HCT116 (cell line): Measurements from ENCODE around the gene OTOP2. TPM values are rescaled to one million over a fixed set of nuclear protein-coding genes. Genes with fewer than 3 reads are reported as not detected.

Experiments used
- ATAC-seq: fragments of 200-7000 bp; cut with Tn5 transposase; 2 replicates; pipeline ENCODE4 v1.9.1; 2020; ENCODE audit warnings: mild to moderate bottlenecking, moderate library complexity
- BruUV-seq: library from RNA; stranded (reverse); fragments of 400-500 nt; replicated peaks from 2 replicates; lab custom pipeline; 2021; lab: Mats Ljungman, UMichigan
- CTCF ChIA-PET: fragments of 300-600 bp; sonication (Branson Sonifier 250); formaldehyde crosslinking; loops from one replicate; lab custom pipeline; 2021; ENCODE audit warnings: antibody characterized with exemption; lab: Charles Lee
- POLR2A ChIA-PET: fragments of 300-600, 350-600 bp; sonication (Branson Sonifier 250); formaldehyde crosslinking; loops from one replicate; lab custom pipeline; 2021; ENCODE audit warnings: antibody characterized with exemption; lab: Charles Lee
- RAD21 ChIA-PET, 2 experiments: fragments of 300-600 bp; sonication (Branson Sonifier 250); formaldehyde crosslinking; loops; one replicate each; lab custom pipeline; 2023; ENCODE audit warnings: low total read pairs in 2 of 2; ENCODE audit not compliant: uncharacterized antibody in 2 of 2, unreplicated experiment in 2 of 2, low non-redundant PET in 1 of 2; lab: Charles Lee
- DNase-seq: peaks from one replicate; pipeline ENCODE4 v3.0.0-alpha.2; 2010; ENCODE audit warnings: low read depth, low spot score
- H2AFZ ChIP-seq: fragments of 200-600 bp; shearing (Covaris generic), sonication (generic); 2 replicates; pipeline ENCODE4 v1.6.1; 2017; ENCODE audit warnings: low read depth, mixed run types, mixed read lengths, antibody characterized with exemption, low read length; ENCODE audit not compliant: poor library complexity, severe bottlenecking
- H3K27ac ChIP-seq: 2 replicates; pipeline ENCODE4 v1.5.1; 2012; ENCODE audit warnings: low read depth, low read length
- H3K27me3 ChIP-seq: fragments of 200-600 bp; sonication (generic); 2 replicates; pipeline ENCODE4 v1.6.1; 2016; ENCODE audit warnings: mixed run types, low read length, mixed read lengths; ENCODE audit not compliant: insufficient read depth
- H3K36me3 ChIP-seq, 2 experiments: fragments of 200-500 bp in 1 of 2; fragments of 200-600 bp in 1 of 2; sonication (Bioruptor generic) in 1 of 2; sonication (generic) in 1 of 2; 2 replicates each; pipeline versions ENCODE4 v1.5.1 to v1.6.1; 2014 to 2016; ENCODE audit warnings: low read length in 2 of 2, inconsistent platforms in 1 of 2, mixed read lengths in 1 of 2, mixed run types in 1 of 2; ENCODE audit not compliant: insufficient read depth in 2 of 2, control insufficient read depth in 1 of 2
- H3K4me1 ChIP-seq, 2 experiments: fragments of 200-600 bp in 1 of 2; sonication (generic) in 1 of 2; 2 replicates each; pipeline versions ENCODE4 v1.5.1 to v1.6.1; 2012 to 2017; ENCODE audit warnings: low read length in 2 of 2, inconsistent platforms in 1 of 2, mild to moderate bottlenecking in 1 of 2, mixed read lengths in 1 of 2, mixed run types in 1 of 2, moderate library complexity in 1 of 2; ENCODE audit not compliant: insufficient read depth in 2 of 2, control insufficient read depth in 1 of 2
- H3K4me2 ChIP-seq: fragments of 200-600 bp; sonication (generic); 2 replicates; pipeline ENCODE4 v1.6.1; 2017; ENCODE audit warnings: mixed run types, low read length, mixed read lengths
- H3K4me3 ChIP-seq, 2 experiments: fragments of 200-600 bp in 1 of 2; sonication (generic) in 1 of 2; replicated peaks in 1 of 2; 2 replicates each; pipeline ENCODE4 v1.5.1; 2011 to 2016; ENCODE audit warnings: low read length in 2 of 2, control low read depth in 1 of 2, low read depth in 1 of 2, mild to moderate bottlenecking in 1 of 2, mixed read lengths in 1 of 2, mixed run types in 1 of 2
- H3K79me2 ChIP-seq: fragments of 200-600 bp; sonication (generic); 2 replicates; pipeline ENCODE4 v1.6.1; 2017; ENCODE audit warnings: mild to moderate bottlenecking, mixed run types, low read length, moderate library complexity, mixed read lengths; ENCODE audit not compliant: insufficient read depth
- H3K9ac ChIP-seq: fragments of 200-600 bp; sonication (generic); 2 replicates; pipeline ENCODE4 v1.6.1; 2016; ENCODE audit warnings: low read length, mixed read lengths
- H3K9me2 ChIP-seq: fragments of 200-600 bp; sonication (generic), shearing (Covaris generic); 2 replicates; pipeline ENCODE4 v1.6.1; 2017; ENCODE audit warnings: mixed run types, mild to moderate bottlenecking, moderate library complexity; ENCODE audit not compliant: insufficient read depth
- H3K9me3 ChIP-seq, 2 experiments: fragments of 200-500 bp in 1 of 2; fragments of 200-600 bp in 1 of 2; sonication (Bioruptor generic) in 1 of 2; sonication (generic) in 1 of 2; 2 replicates each; pipeline ENCODE4 v1.6.1; 2014 to 2017; ENCODE audit warnings: low read length in 2 of 2, mixed read lengths in 2 of 2, inconsistent platforms in 1 of 2, low read depth in 1 of 2, mild to moderate bottlenecking in 1 of 2, mixed run types in 1 of 2, moderate library complexity in 1 of 2; ENCODE audit not compliant: control insufficient read depth in 1 of 2, insufficient read depth in 1 of 2
- H4K20me1 ChIP-seq: fragments of 200-600 bp; sonication (generic), shearing (Covaris generic); 2 replicates; pipeline ENCODE4 v1.6.1; 2017; ENCODE audit warnings: mixed run types, mild to moderate bottlenecking, moderate library complexity; ENCODE audit not compliant: insufficient read depth
- ATF3 ChIP-seq: IDR thresholded peaks from 2 replicates; pipeline ENCODE4 v1.6.1; 2012
- CBX3 ChIP-seq: IDR thresholded peaks from 2 replicates; pipeline ENCODE4 v1.6.1; 2012; ENCODE audit warnings: low read depth
- CEBPB ChIP-seq: IDR thresholded peaks from 2 replicates; pipeline ENCODE4 v1.6.1; 2012; ENCODE audit warnings: low read depth
- EGR1 ChIP-seq: IDR thresholded peaks from 2 replicates; pipeline ENCODE4 v1.6.1; 2012; ENCODE audit warnings: low read depth
- ELF1 ChIP-seq: IDR thresholded peaks from 2 replicates; pipeline ENCODE4 v1.6.1; 2012; ENCODE audit warnings: low read depth, borderline replicate concordance
- EZH2 ChIP-seq: fragments of 200-600 bp; sonication (generic); IDR thresholded peaks from 2 replicates; pipeline ENCODE4 v1.6.1; 2017; ENCODE audit warnings: antibody characterized with exemption, mixed run types
- MAX ChIP-seq: IDR thresholded peaks from 2 replicates; pipeline ENCODE4 v1.6.1; 2012
- POLR2A ChIP-seq: IDR thresholded peaks from 2 replicates; pipeline ENCODE4 v1.7.0; 2011; ENCODE audit warnings: borderline replicate concordance; ENCODE audit not compliant: insufficient read depth, insufficient read length; ENCODE audit errors: extremely low read depth
- POLR2AphosphoS5 ChIP-seq: IDR thresholded peaks from 2 replicates; pipeline ENCODE4 v1.6.1; 2011; ENCODE audit warnings: mild to moderate bottlenecking, low read depth, low read length, moderate library complexity
- REST ChIP-seq: IDR thresholded peaks from 2 replicates; pipeline ENCODE4 v1.6.1; 2012; ENCODE audit warnings: low read depth
- SP1 ChIP-seq: IDR thresholded peaks from 2 replicates; pipeline ENCODE4 v1.6.1; 2012; ENCODE audit warnings: low read depth
- TCF7L2 ChIP-seq: IDR thresholded peaks from 2 replicates; pipeline ENCODE4 v1.7.0; 2011; ENCODE audit warnings: borderline replicate concordance, inconsistent platforms; ENCODE audit not compliant: insufficient read depth, insufficient read length; ENCODE audit errors: extremely low read depth
- YY1 ChIP-seq: IDR thresholded peaks from 2 replicates; pipeline ENCODE4 v1.6.1; 2011; ENCODE audit warnings: low read length, low read depth, moderate library complexity, mild to moderate bottlenecking; ENCODE audit not compliant: insufficient replicate concordance; ENCODE audit errors: extremely low read depth
- ZBTB33 ChIP-seq: IDR thresholded peaks from 2 replicates; pipeline ENCODE4 v1.6.1; 2011; ENCODE audit warnings: mild to moderate bottlenecking, low read length, moderate library complexity; ENCODE audit not compliant: insufficient replicate concordance; ENCODE audit errors: extremely low read depth
- ZFX ChIP-seq: fragments of 450-650 bp; IDR thresholded peaks from 2 replicates; pipeline ENCODE4 v1.6.1; 2017
- intact Hi-C: fragments of 100-400 bp; cut with micrococcal nuclease; formaldehyde crosslinking; loops from 2 replicates; pipeline ENCODE4 v1.10.0; 2022
- total RNA-seq: library from RNA; stranded (reverse); gene quantifications from one replicate; pipeline ENCODE4 v1.2.1, GENCODE V29; 2021; ENCODE audit not compliant: unreplicated experiment
- TF ChIP-seq, protein P1 (sequence below), 3 experiments: fragments of 200-600 bp in 1 of 3; sonication (generic) in 1 of 3; IDR thresholded peaks in 2 of 3; conservative IDR thresholded peaks in 1 of 3; 2 replicates each; pipeline ENCODE4 v1.5.1; 2012 to 2017; ENCODE audit warnings: low read depth in 2 of 3, low read length in 2 of 3, antibody characterized with exemption in 1 of 3, borderline replicate concordance in 1 of 3, control low read depth in 1 of 3, mild to moderate bottlenecking in 1 of 3, mixed read lengths in 1 of 3, mixed run types in 1 of 3, moderate library complexity in 1 of 3; ENCODE audit not compliant: insufficient read depth in 1 of 3

Gene OTOP2
- total RNA-seq, 1 experiment from 2014 or later, result not detected

GRCh38 chr17:74972107-74972972 lies 48.3 kb downstream of the OTOP2 start, which contains the start of gene HID1:
Gene HID1, minus strand, starts transcription at chr17:74972759. Its CDS starts 103 bp downstream, at chr17:74972656.
- H3K36me3 ChIP-seq, result no peaks in the 10 kb centered on the region
- H3K79me2 ChIP-seq, result no peaks in the 10 kb centered on the region
- no peak for TF ChIP-seq SP1
- no peak for TF ChIP-seq POLR2A
- TF ChIP-seq, protein P1, sequence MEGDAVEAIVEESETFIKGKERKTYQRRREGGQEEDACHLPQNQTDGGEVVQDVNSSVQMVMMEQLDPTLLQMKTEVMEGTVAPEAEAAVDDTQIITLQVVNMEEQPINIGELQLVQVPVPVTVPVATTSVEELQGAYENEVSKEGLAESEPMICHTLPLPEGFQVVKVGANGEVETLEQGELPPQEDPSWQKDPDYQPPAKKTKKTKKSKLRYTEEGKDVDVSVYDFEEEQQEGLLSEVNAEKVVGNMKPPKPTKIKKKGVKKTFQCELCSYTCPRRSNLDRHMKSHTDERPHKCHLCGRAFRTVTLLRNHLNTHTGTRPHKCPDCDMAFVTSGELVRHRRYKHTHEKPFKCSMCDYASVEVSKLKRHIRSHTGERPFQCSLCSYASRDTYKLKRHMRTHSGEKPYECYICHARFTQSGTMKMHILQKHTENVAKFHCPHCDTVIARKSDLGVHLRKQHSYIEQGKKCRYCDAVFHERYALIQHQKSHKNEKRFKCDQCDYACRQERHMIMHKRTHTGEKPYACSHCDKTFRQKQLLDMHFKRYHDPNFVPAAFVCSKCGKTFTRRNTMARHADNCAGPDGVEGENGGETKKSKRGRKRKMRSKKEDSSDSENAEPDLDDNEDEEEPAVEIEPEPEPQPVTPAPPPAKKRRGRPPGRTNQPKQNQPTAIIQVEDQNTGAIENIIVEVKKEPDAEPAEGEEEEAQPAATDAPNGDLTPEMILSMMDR (IDR thresholded peaks at IDR 0.05 in 2 of 3, conservative IDR thresholded peaks at IDR 0.05 in 1 of 3; ENCODE audit: borderline replicate concordance in 1 of 3, insufficient read depth in 1 of 3, low read depth in 2 of 3, low read length in 2 of 3), result no peak
- TF ChIP-seq POLR2AphosphoS5, result peak; percentile 72
- no peak for TF ChIP-seq YY1
- TF ChIP-seq CBX3, result no peak
- TF ChIP-seq ELF1, result no peak
- TF ChIP-seq EGR1, result no peak
- TF ChIP-seq TCF7L2, result no peak
- TF ChIP-seq REST, result no peak
- 0 out of 2 replicates have a peak, but pooled peaks have one; percentile 39 for TF ChIP-seq ZFX
- no peak for TF ChIP-seq CEBPB
- TF ChIP-seq ZBTB33, result no peak
- TF ChIP-seq ATF3, result no peak
- no peak for TF ChIP-seq EZH2
- TF ChIP-seq MAX, result peak; percentile 51
- CTCF ChIA-PET, result interaction anchor here (0.8 to 4.5 kb wide), 6 partner anchors 9 to 229 kb away, joined by 3 to 36 read pairs (median 4); no protein-coding TSS in a partner anchor
- H3K27me3 ChIP-seq, result no peaks in the 10 kb centered on the region
- ATAC-seq, result peak; percentile 89
- no peaks in the 10 kb centered on the region for H4K20me1 ChIP-seq
- no peak for DNase-seq
- no peaks in the 10 kb centered on the region for H3K9me3 ChIP-seq
- H2AFZ ChIP-seq, result peak within 1 kb of the TSS; percentile 87
- H3K4me1 ChIP-seq, result peaks cover 36 to 39% of the 10 kb centered on the region in 2 experiments
- peak within 1 kb of the TSS; percentile 80 to 84 for H3K4me3 ChIP-seq
- no TSS peak for BruUV-seq
- POLR2A ChIA-PET, result interaction anchor here (0.8 to 2.2 kb wide), 6 partner anchors 10 to 99 kb away, joined by 3 to 11 read pairs (median 4); partner anchors contain the start of genes CDR2L, FDXR and MRPL58
- intact Hi-C loops, result no loop called here
- peak within 1 kb of the TSS; percentile 69 for H3K9ac ChIP-seq
- peak within 1 kb of the TSS; percentile 98 for H3K4me2 ChIP-seq
- H3K27ac ChIP-seq, result peak within 1 kb of the TSS; percentile 48; the same call in 1 of the 2 replicates
- no peaks in the 10 kb centered on the region for H3K9me2 ChIP-seq
- RAD21 ChIA-PET, result interaction anchor here (1.0 kb wide), 2 partner anchors 11 to 19 kb away, joined by 3 read pairs; no protein-coding TSS in a partner anchor
